Renal cortical epithelial cell (primary cell): ENCODE data around the gene ANK2. TPM values are rescaled to one million over a fixed set of nuclear protein-coding genes. Genes with fewer than 3 reads are reported as not detected.

Experiments used
- DNase-seq: peaks from one replicate; pipeline ENCODE4 v3.0.0-alpha.2; 2011; ENCODE audit warnings: low read depth
- total RNA-seq: library from RNA; depleted of rRNA; stranded (reverse); fragments of >200 nt; gene quantifications from 2 replicates; pipeline ENCODE4 v1.2.3, GENCODE V29; 2014

Gene ANK2
- 11.5 and 17.7 TPM in 2 replicates for total RNA-seq

- peak; percentile 34 for DNase-seq
These were observed at the start of gene ANK2 for GRCh38 chr4:113049421-113050370. ANK2 (plus strand) TSS chr4:113049653; CDS start chr4:113049729, 76 bp downstream.

GRCh38 chr4:113003841-113004240 lies 45.6 kb upstream of the ANK2 start:
- DNase-seq, result peak; percentile 16

DNA sequence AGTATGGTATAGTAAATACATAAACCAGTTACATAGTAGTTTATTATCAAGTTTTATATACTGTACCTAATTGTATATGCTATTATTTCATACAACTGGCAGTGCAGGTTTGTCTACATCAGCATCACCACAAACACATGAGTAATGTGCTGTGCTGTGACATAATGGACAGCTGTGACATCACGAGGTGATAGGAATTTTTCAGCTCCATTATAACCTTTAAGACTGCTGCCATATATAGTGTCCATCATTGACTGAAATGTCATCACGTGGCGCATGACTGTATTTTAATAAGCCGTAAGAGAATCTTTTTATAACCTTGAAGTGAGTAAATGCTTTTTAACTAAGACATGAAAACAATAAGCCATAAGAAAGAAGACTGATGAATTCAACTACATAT lies 44.8 kb upstream of the ANK2 start:
- DNase-seq, result no peak

- DNase-seq, result no peak
These were observed 42.8 kb upstream of the ANK2 start for GRCh38 chr4:113006632-113007031.

- DNase-seq, result no peak
These were observed 42.3 kb upstream of the ANK2 start for GRCh38 chr4:113007151-113007550.

DNA sequence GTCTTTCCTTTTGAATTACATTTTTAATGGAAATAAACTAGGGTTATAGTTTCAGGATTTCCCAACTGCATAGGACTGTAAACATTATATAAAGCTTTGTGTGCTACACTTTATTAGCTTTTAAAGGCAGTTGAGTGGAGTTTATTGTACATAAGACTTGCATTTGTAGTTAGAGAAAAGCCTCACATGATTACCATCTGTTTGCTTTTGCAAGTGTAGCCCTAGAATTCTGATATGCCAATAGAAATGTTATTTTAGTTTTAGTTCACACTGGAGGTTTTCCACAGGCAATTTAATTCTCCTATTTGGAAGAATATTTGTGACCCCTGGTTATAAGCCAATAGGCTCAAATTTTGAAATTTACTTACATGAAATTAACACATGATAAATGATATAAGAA lies 41.3 kb upstream of the ANK2 start:
- DNase-seq, result no peak

- DNase-seq, result no peak
These were observed 40.7 kb upstream of the ANK2 start for GRCh38 chr4:113008716-113009115.

DNA sequence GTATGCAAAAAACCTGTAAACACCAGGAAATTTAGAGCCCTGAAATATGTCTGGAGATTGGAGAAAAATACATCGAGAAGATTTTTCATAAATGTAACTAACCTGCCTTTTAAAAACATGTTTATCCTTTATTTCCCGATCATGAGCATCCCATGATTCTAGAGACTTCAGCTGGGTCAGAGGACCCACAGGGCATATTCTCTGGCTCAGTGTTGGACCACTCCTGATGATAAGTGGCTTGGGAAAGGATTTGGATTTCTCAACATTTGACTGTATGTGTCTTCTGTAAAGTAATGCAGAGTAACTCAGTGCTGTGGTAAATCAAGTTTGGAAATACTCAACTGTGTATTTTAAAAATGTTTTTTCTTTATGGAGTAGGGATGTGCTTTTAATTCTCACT lies 40.0 kb upstream of the ANK2 start:
- no peak for DNase-seq

- no peak for DNase-seq
These were observed 37.2 kb upstream of the ANK2 start for GRCh38 chr4:113012122-113012725.

GRCh38 chr4:113012786-113013185 lies 36.7 kb upstream of the ANK2 start:
- peak; percentile 11 for DNase-seq

GRCh38 chr4:113013751-113014150 lies 35.7 kb upstream of the ANK2 start:
- DNase-seq, result no peak

DNA sequence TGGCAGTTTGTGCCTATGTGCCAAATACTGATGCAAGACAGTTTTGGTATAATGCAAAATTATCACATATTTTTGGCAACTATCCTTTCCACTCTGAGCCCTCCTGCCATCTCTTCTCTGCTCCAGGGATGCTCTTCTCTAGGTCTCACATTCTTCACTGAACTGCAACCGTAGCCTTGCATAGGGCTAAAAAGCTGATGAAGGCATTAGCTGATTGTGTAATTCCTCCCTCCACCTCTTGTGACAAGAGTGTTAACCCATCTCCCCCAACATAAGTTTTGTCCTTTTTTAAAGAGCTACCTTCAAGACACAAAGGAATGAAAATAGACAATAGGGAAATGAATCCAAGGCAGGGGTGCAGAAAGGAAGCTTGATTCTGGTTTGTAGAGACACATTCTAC lies 33.1 kb upstream of the ANK2 start:
- no peak for DNase-seq

DNA sequence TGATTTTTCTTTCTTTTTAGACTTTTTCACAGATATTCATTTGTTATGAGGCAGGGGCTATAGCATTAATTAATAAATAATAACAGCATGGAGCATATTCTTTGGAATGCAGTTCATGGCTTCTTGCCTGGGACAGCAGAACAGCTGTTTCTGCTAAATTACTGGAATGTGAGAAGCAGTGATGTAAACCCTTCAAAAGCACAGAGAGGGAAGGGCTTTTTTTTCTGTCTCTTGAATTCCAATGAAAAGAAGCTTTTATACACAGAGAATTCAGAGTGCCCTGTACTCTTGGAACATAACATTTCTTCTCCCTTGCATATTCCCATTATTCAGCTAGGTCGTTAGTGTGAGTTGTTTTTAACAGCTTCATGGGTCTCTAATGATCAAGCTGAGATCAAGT lies 28.5 kb upstream of the ANK2 start:
- no peak for DNase-seq

- DNase-seq, result peak; percentile 68
These were observed 25.1 kb upstream of the ANK2 start for GRCh38 chr4:113024388-113024787.

- DNase-seq, result no peak
These were observed 24.0 kb upstream of the ANK2 start for GRCh38 chr4:113025416-113025815.

GRCh38 chr4:113026556-113026955 lies 22.9 kb upstream of the ANK2 start:
- DNase-seq, result peak; percentile 32

DNA sequence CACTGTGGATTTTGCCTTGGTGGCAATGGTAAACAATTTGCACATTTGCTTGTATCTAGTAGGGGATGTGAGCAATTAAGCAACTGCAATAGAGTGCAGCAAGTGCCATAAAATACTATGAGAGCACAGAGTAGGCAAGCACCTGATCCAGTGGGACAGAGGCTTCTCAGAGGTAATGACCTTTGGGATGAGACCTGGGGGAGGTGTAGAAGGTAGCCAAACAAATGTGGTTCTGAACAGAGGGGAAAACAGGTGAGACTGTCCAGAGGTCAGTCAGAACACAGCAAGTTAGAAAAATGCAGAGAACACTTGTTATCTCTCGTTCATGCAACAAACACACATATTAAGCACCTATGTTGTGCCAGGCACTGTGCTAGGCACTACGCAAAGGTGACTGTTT lies 21.4 kb upstream of the ANK2 start:
- no peak for DNase-seq

DNA sequence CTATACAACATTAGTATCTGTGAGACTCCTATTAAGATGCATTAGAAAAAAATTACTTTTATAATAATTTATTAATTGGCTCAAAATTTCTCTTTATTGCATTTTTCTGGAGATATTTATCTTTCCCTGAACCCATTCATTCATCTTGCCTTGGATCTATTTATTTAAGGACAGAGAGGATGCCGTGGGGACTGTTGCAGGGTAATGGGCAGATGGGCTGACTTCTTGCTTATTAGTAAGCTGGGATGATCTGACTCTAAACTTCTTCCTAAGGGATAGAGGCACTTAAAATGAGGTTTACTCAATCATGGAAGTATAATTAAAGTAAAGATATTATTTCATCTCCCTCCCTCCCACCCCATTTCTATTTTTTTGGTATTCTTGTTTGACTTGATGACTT lies 18.2 kb upstream of the ANK2 start:
- DNase-seq, result no peak

DNA sequence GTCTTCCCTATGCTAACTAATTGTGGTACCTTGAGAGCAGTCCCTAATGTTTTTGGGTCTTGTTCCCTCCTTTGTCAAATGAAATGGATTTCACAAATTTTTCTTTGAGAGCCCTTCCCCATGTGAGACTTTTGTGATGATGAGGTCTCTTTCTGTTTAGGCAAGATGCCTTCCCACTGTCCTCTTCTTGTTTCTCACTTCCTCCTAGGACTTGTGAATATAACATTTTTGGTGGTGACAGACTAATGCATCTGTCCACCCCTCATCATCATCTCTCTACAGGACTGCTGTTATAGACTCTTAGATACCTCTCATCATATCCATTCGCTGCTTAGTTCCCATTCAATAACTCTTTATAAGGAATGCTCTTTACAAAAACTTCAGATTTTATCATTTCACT lies 8.7 kb upstream of the ANK2 start:
- no peak for DNase-seq

DNA sequence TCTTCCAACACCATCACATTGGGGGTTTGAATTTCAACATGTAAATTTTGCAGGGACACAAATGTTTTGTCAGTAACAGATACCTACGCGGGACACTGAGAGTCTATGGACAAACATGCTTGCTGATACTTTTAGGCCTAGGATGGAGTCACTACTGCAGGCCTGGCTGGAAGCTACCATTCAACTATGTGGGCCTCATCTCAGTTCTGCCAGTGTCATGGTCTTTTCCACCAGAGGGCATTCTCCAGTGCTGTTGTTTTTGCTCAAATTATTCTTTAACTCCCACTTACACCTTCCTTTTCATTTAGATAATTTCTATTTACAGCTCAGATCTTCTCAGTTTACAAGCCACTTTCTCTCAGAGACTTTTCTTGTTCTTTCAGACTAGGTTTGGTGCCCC lies 7.0 kb upstream of the ANK2 start:
- DNase-seq, result no peak

- DNase-seq, result peak; percentile 27
These were observed 5.9 kb upstream of the ANK2 start for GRCh38 chr4:113043591-113043990.

- DNase-seq, result no peak
These were observed 910 bp downstream of the ANK2 start for GRCh38 chr4:113050371-113050755.

DNA sequence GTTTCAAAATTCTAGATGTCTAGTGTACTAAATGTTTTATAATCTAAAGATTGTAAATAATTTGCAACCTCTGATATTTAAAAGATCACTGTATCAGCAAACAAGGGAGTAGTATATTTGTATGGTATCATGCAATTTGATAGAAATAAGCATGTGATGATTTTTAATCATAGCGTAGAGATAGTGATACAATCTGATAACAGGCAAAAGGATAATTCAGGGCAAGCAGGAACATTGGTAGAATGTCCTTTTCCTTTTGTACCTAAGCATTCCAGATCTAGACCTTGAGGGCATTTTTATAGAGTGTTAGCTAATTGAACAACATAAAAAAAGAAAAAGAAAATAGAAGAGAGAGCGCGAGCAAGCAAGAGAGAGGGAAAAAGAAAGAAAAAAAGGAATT lies 1.4 kb downstream of the ANK2 start:
- DNase-seq, result no peak
